Activated CD8-positive, alpha-beta memory T cell treated with anti-CD3 and anti-CD28 coated beads for 1 hour (primary cell): Measurements from ENCODE around the gene POGLUT2.

ENCODE experiments used
- DNase-seq, 2 donors: peaks; one replicate each; pipeline ENCODE4 v3.0.0-alpha.2; 2020; ENCODE audit warnings: low read depth in 1 of 2; ENCODE audit errors: extremely low read depth in 1 of 2

The POGLUT2 gene

GRCh38 chr13:102770435-102770834, 28.3 kb downstream of the POGLUT2 start:
- no peak for DNase-seq

- DNase-seq, result no peak
Measured at GRCh38 chr13:102769679-102770078, 29.1 kb downstream of the POGLUT2 start.

GRCh38 chr13:102768909-102769308, 29.9 kb downstream of the POGLUT2 start:
- no peak for DNase-seq

GRCh38 chr13:102763741-102764140, 35.0 kb downstream of the POGLUT2 start:
- no peak for DNase-seq

- no peak for DNase-seq
Measured at GRCh38 chr13:102761071-102761470, 37.7 kb downstream of the POGLUT2 start.

GRCh38 chr13:102758842-102759241, 39.9 kb downstream of the POGLUT2 start:
- DNase-seq, result no peak

- no peak for DNase-seq
Measured at GRCh38 chr13:102757006-102757405, 41.8 kb downstream of the POGLUT2 start.

GRCh38 chr13:102751886-102752285, 46.9 kb downstream of the POGLUT2 start:
- DNase-seq, result no peak

- no peak for DNase-seq
Measured at GRCh38 chr13:102742506-102742905, 56.3 kb downstream of the POGLUT2 start.

GRCh38 chr13:102742101-102742500, 56.7 kb downstream of the POGLUT2 start:
- no peak for DNase-seq
